UCSD-AML1 (cell line): Measurements from ENCODE around the gene ZNF148.

Experiments
- DNase-seq: peaks from one replicate; lab custom pipeline; 2025; ENCODE audit not compliant: unreplicated experiment; lab: John Stamatoyannopoulos, UW

Gene ZNF148

DNA sequence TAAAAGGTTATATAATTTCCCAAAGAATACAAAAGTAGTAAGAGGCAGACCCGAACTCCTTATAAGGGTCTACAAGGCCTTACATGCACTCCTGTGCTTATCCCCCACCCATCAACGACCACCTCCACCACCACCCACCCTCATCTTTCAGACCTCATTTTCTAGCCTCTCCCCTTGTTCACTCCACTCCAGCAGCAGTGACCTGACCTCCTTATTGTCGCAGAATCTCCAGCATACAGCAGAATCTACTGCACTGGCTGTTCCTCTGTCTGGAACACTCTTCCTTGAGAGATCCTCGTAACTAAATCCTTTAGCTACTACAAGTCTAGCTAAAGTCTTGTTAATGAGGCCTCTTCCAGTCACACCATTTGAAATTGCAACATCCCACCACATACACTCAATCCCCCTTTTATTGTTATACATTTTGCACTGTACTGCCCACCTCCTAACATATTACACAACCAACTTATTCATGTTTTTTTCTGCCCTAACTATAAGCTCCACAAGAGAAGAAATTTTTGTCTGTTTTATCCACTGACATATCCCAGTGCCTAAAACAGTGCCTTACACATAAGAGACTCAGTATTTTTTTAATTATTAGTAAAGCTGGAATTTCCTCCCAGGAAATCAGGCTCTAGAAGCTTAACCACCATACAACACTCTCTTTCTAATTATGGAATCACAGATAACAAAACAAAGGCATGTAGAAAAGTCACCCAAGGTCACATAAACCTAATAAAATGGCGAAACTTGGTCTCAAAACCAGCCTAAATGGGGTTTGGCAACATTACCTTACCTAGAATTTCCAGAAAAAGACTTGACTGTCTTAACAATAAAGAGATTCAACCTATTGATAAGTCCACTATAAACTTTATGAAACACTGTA is 40.2 kb downstream of the ZNF148 start:
- DNase-seq: no peak

GRCh38 chr3:125332504-125332903 is 42.6 kb downstream of the ZNF148 start:
- DNase-seq: no peak

GRCh38 chr3:125331243-125331642 is 43.9 kb downstream of the ZNF148 start:
- DNase-seq: no peak

DNA sequence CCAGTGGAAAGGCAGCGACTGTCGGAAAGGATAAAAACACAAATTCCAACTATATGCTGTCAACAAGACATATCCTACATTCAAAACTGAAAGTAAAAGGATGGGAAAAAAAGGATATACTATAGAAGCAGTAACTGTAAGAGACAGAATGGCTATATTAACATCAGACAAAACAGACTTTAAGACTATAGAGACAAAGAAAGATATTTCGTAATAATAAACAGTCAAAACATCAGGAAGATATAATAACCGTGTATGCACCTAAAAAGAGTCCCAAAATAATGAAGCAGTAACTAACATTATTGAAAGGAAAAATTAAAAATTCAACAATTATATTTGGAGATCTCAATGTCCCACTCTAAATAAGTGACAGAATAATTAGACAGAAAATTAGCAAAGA is 48.2 kb downstream of the ZNF148 start:
- no peak for DNase-seq

- DNase-seq: no peak
Observed at GRCh38 chr3:125325746-125326145, 49.4 kb downstream of the ZNF148 start.

DNA sequence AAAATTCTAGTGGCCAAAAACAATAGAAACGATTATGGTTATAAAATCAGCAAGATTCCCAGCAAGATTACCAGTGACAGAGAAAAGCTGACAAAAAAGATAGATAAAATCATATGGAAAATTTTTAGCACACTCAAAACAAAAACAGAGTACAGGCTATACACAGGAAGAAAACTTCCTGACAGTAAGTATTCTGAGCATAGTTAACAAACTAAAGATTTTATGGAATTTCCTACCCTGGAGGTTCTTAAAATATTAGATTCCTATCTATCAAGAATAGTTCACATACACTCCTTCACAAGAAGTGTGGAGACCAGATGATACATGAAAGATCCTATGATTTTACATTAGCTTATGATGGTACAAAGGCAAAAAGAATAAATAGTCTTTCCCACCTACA is 50.8 kb downstream of the ZNF148 start:
- no peak for DNase-seq

- no peak for DNase-seq
Observed at GRCh38 chr3:125322917-125323316, 52.2 kb downstream of the ZNF148 start.

DNA sequence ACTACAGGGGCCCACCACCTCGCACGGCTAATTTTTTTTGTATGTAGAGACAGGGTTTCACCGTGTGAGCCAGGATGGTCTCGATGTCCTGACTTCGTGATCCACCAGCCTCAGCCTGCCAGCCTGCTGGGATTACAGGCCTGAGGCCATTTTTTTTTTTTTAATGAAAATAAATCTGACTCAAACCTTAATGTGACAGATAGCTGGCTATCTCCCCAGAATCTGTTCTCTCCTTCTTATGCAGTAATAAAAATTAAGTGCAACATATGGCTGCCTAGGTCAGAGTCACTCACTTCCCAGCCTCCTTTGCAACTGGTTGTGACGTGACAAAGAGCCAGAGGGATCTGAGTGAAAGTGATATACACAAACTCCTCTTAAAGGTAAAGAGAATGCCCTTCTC is 53.0 kb downstream of the ZNF148 start:
- no peak for DNase-seq

- DNase-seq: no peak
Observed at GRCh38 chr3:125319765-125320164, 55.4 kb downstream of the ZNF148 start.

DNA sequence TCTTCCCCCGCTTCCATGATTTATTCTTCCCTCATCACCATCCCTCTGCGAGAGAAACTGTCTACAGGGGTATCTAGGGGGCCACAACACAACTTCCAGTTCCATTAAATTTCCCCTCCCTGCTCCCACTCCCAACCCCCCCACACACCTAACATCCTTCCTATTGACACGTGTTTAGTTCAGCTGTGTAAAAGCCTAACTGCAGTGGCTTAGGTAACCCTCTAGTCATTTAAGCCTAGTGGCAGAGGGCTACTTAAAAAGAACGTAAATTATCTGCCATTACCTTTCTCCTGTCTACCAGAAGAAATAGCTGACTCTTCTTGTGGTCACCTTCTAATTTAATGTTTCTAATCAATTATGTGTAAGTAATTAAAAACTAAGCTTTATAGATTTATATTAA is 56.3 kb downstream of the ZNF148 start:
- no peak for DNase-seq

- no peak for DNase-seq
Observed at GRCh38 chr3:125318167-125318865, 56.8 kb downstream of the ZNF148 start.

DNA sequence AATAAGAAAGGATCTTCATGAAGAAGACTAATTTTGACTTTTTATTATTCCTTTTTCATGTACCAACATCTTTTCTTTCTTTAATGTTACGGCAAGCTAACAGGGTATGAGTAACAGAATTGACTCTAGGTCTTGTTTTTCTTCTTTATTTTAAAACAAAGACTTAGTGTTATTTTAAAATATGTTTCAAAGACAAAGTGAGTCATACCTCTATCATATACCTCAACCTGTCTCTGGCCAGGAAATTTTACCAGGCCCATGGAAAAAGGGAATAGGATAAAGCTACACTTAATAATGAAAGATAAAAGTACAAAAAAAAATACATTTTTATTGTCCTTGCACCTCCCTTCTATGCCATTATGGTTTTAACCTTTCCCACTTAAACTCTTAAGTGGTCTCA is 57.4 kb downstream of the ZNF148 start:
- no peak for DNase-seq

- no peak for DNase-seq
Observed at GRCh38 chr3:125316949-125317348, 58.2 kb downstream of the ZNF148 start.

DNA sequence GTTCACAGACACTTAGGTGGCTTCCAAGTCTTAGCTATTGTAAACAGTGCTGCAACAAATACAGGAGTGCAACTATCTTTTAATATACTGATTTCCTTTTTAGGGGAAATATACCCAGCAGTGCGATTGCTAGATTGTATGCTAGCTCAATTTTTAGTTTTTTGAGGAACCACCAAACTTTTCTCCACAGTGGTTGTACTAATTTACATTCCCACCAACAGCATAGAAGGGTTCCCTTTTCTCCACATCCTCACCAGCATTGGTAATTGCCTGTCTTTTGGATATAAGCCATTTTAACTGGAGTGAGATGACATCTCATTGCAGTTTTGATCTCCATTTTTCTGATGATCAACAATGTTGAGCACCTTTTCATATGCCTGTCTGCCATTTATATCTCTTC is 58.9 kb downstream of the ZNF148 start:
- DNase-seq: no peak

DNA sequence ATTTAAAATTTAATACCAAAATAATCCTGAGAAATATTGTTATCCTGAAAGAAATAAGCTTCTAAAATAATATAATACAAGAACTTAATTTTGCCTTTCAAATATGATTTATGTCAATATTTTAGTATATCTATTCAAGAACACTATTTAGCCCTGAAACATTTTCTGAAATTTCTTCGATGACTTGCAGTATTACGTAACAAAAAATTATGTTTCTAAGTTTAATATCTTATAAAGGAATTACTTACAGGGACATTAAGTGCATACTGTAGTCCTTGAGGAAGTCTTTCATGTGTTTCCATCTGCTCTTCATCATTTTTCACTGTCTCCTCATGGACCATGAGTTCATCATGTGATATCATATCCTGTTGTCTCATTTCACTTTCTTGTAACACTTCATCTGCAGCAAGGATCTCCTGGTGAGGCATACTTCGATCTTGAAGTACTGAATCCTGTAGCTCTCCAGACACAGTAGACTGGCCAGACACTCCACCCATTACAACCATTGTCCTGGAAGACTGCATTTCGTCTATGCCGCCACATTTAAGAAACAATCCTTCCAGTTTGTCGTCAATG is 62.0 kb downstream of the ZNF148 start:
- DNase-seq: no peak

GRCh38 chr3:125310623-125311081 is 64.5 kb downstream of the ZNF148 start:
- no peak for DNase-seq

DNA sequence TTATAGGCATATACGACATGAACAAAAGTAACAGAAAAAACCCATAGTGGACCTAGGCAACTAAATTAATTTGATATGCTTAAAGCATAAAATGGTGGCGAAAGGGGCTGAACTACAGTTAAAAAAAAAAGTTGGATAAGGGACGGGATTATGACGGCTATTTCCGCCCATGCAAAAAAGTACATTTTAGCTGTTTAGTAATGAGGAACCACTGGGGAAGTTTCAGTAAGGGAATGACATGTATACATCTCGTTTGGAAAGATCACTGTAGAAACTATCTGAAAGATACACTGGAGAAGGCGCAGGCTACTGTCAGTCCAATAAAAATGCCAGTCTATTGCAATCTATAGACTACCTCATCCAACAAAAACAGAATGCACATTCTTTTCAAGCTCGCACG is 65.6 kb downstream of the ZNF148 start:
- DNase-seq: no peak

GRCh38 chr3:125306620-125307019 is 68.5 kb downstream of the ZNF148 start:
- DNase-seq: no peak

DNA sequence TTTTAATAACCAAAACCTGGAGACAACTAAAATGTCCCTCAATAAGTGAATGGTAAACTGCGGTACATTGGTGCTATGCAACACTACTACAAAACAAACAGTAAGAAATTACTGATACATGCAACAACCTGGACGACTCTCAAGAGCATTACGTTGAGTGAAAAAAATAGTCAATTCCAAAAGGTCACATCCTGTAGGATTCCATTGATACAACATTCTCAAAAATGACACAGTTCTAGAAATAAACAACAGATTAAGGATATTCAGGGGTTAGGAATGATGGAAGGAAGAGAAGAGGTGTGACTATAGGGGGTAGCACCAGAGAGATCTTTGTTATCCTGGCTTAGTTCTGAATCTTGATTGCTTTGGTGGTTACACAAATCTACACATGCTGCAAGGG is 72.2 kb downstream of the ZNF148 start:
- no peak for DNase-seq

- no peak for DNase-seq
Observed at GRCh38 chr3:125300416-125300815, 74.7 kb downstream of the ZNF148 start.

DNA sequence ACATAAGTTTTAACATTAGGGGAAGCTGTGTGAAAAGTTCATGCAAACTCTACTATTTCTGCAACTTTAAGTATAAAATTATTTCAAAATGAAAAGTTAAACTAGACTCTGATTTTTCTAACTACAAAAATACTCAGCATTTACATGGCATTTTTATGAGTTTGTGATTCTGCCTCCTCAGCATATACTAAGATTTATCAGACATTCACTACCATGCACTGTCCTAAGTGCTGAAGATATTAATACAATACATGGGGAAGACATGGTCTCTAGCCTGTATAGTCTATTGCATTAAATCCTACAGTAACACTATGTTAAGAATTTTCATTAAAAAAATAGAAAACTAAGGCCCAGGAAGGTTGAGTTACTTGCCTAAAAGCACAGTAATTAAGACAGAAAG is 80.7 kb downstream of the ZNF148 start:
- DNase-seq: no peak

DNA sequence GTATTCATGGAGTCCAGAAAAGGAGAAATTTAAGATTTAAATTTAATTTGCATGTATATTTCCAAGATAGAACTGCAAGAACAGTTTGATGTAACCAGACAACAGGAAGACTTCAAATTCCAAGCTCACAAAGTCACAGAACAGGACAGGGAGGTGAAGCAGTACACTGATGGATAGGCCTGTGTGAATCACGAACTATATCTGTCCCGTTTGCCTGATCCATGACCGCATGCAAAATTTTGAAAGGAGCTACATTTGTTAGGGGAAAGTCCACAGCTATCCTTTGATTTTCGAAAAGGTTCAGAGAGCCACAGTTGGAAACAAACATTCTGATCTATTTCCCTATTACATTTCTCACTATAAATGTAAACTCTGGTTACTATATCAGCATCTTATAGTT is 83.1 kb downstream of the ZNF148 start:
- no peak for DNase-seq
